Breast epithelium (tissue), 3 donors: Measurements from ENCODE around the gene MARCHF11.

Experiments used
- POLR2A ChIP-seq: fragments of 450-650 bp; IDR thresholded peaks from one replicate; pipeline ENCODE4 v1.6.1; 2016; ENCODE audit warnings: antibody characterized with exemption, mild to moderate bottlenecking, moderate library complexity
- POLR2AphosphoS5 ChIP-seq, 3 donors: sonication (generic); formaldehyde crosslinking; IDR thresholded peaks; one replicate each; pipeline ENCODE4 v1.6.1; 2017; ENCODE audit warnings: antibody characterized with exemption in 3 of 3
- TF ChIP-seq, protein P1 (sequence below), 3 donors: fragments of 450-650 bp; IDR thresholded peaks; one replicate each; pipeline ENCODE4 v1.5.1; 2016 to 2017; ENCODE audit warnings: antibody characterized with exemption in 3 of 3, mild to moderate bottlenecking in 3 of 3, moderate library complexity in 3 of 3

GRCh38 chr5:16192311-16192710 is 12.7 kb upstream of the MARCHF11 start:
- TF ChIP-seq POLR2AphosphoS5 (IDR thresholded peaks at IDR 0.05) (no peak), POLR2A (no peak)
- TF ChIP-seq, protein P1, sequence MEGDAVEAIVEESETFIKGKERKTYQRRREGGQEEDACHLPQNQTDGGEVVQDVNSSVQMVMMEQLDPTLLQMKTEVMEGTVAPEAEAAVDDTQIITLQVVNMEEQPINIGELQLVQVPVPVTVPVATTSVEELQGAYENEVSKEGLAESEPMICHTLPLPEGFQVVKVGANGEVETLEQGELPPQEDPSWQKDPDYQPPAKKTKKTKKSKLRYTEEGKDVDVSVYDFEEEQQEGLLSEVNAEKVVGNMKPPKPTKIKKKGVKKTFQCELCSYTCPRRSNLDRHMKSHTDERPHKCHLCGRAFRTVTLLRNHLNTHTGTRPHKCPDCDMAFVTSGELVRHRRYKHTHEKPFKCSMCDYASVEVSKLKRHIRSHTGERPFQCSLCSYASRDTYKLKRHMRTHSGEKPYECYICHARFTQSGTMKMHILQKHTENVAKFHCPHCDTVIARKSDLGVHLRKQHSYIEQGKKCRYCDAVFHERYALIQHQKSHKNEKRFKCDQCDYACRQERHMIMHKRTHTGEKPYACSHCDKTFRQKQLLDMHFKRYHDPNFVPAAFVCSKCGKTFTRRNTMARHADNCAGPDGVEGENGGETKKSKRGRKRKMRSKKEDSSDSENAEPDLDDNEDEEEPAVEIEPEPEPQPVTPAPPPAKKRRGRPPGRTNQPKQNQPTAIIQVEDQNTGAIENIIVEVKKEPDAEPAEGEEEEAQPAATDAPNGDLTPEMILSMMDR (IDR thresholded peaks at IDR 0.05), result no peak
